WTC11 (cell line): Measurements from ENCODE around the gene ASB3. TPM values are rescaled to one million over a fixed set of nuclear protein-coding genes. Genes with fewer than 3 reads are reported as not detected.

Experiments
- ATAC-seq: fragments of 200-7000 bp; cut with Tn5 transposase; 2 replicates; pipeline ENCODE4 v1.10.0; 2021; ENCODE audit warnings: mild to moderate bottlenecking, moderate library complexity
- CTCF ChIA-PET: fragments of 300-600 bp; sonication (Branson Sonifier 250); formaldehyde crosslinking; loops from one replicate; lab custom pipeline; 2021; ENCODE audit warnings: antibody characterized with exemption; lab: Charles Lee
- POLR2A ChIA-PET: fragments of 350-600 bp; sonication (Branson Sonifier 250); formaldehyde crosslinking; loops from one replicate; lab custom pipeline; 2021; ENCODE audit warnings: antibody characterized with exemption; lab: Charles Lee
- DNase-seq: peaks from one replicate; pipeline ENCODE4 v3.0.0; 2021; ENCODE audit warnings: low spot score
- H3K27ac Mint-ChIP-seq: 2 replicates; pipeline ENCODE4 v1.8.0; 2021; ENCODE audit warnings: mixed read lengths
- H3K27me3 Mint-ChIP-seq: 2 replicates; pipeline ENCODE4 v1.8.0; 2021; ENCODE audit warnings: low read depth, mild to moderate bottlenecking, moderate library complexity, mixed read lengths
- H3K36me3 Mint-ChIP-seq: 2 replicates; pipeline ENCODE4 v1.8.0; 2021; ENCODE audit warnings: mixed read lengths
- H3K4me1 Mint-ChIP-seq: 2 replicates; pipeline ENCODE4 v1.8.0; 2022; ENCODE audit warnings: mixed read lengths
- H3K4me3 Mint-ChIP-seq: 2 replicates; pipeline ENCODE4 v1.8.0; 2021; ENCODE audit warnings: mild to moderate bottlenecking, moderate library complexity, mixed read lengths
- H3K9me3 Mint-ChIP-seq: 2 replicates; pipeline ENCODE4 v1.8.0; 2021; ENCODE audit warnings: mixed read lengths
- GRHL2 ChIP-seq: fragments of 250-450 bp; sonication (Bioruptor Pico); IDR thresholded peaks from 2 replicates; pipeline ENCODE4 v1.8.0; 2022; ENCODE audit warnings: mild to moderate bottlenecking, moderate library complexity; ENCODE audit not compliant: insufficient replicate concordance, severe bottlenecking
- GTF2I ChIP-seq: fragments of 250-450 bp; sonication (Bioruptor Pico); conservative IDR thresholded peaks from 2 replicates; pipeline ENCODE4 v1.4.0; 2021; ENCODE audit warnings: mild to moderate bottlenecking
- JUN ChIP-seq: sonication (generic); formaldehyde crosslinking; IDR thresholded peaks from 2 replicates; pipeline ENCODE4 v1.8.0; 2023; ENCODE audit warnings: mild to moderate bottlenecking, missing genetic modification reagents
- MXD4 ChIP-seq: fragments of 250-450 bp; sonication (Bioruptor Pico); IDR thresholded peaks from 2 replicates; pipeline ENCODE4 v1.8.0; 2021; ENCODE audit warnings: mild to moderate bottlenecking, moderate library complexity, borderline replicate concordance
- MYBL2 ChIP-seq: sonication (generic); formaldehyde crosslinking; IDR thresholded peaks from 2 replicates; pipeline ENCODE4 v1.8.1; 2023; ENCODE audit warnings: mild to moderate bottlenecking, moderate library complexity, missing genetic modification reagents
- TP53 ChIP-seq: sonication (generic); formaldehyde crosslinking; IDR thresholded peaks from 2 replicates; pipeline ENCODE4 v1.8.1; 2023; ENCODE audit warnings: mild to moderate bottlenecking, missing genetic modification reagents
- ZNF121 ChIP-seq: sonication (generic); formaldehyde crosslinking; IDR thresholded peaks from 2 replicates; pipeline ENCODE4 v1.8.0; 2023; ENCODE audit warnings: missing genetic modification reagents
- ZNF232 ChIP-seq: sonication (generic); formaldehyde crosslinking; IDR thresholded peaks from 2 replicates; pipeline ENCODE4 v1.8.0; 2022; ENCODE audit warnings: mild to moderate bottlenecking, missing genetic modification reagents
- ZNF263 ChIP-seq: sonication (generic); formaldehyde crosslinking; IDR thresholded peaks from 2 replicates; pipeline ENCODE4 v1.8.1; 2022; ENCODE audit warnings: low read depth, mild to moderate bottlenecking, moderate library complexity, missing genetic modification reagents
- ZNF281 ChIP-seq: sonication (generic); formaldehyde crosslinking; IDR thresholded peaks from 2 replicates; pipeline ENCODE4 v1.8.0; 2023; ENCODE audit warnings: mild to moderate bottlenecking, missing genetic modification reagents
- ZNF532 ChIP-seq: fragments of 250-450 bp; sonication (Bioruptor Pico); IDR thresholded peaks from 2 replicates; pipeline ENCODE4 v1.9.0; 2021; ENCODE audit warnings: mild to moderate bottlenecking, borderline replicate concordance
- total RNA-seq: library from RNA; stranded (reverse); gene quantifications from 3 replicates; pipeline ENCODE4 v1.2.3, GENCODE V29; 2021
- TF ChIP-seq, protein P1 (sequence below): sonication (generic); formaldehyde crosslinking; conservative IDR thresholded peaks from 2 replicates; pipeline ENCODE4 v1.8.1; 2022; ENCODE audit warnings: mild to moderate bottlenecking, missing genetic modification reagents
- TF ChIP-seq, protein P2 (sequence below): fragments of 250-450 bp; sonication (Bioruptor Pico); IDR thresholded peaks from 2 replicates; pipeline ENCODE4 v1.9.0; 2021; ENCODE audit warnings: moderate library complexity, mild to moderate bottlenecking, inconsistent platforms, borderline replicate concordance
- TF ChIP-seq, protein P3 (sequence below): sonication (generic); formaldehyde crosslinking; IDR thresholded peaks from 2 replicates; pipeline ENCODE4 v1.8.1; 2023; ENCODE audit warnings: mild to moderate bottlenecking, moderate library complexity, missing genetic modification reagents
- TF ChIP-seq, protein P4 (sequence below): fragments of 250-450 bp; sonication (Bioruptor Pico); IDR thresholded peaks from 2 replicates; pipeline ENCODE4 v1.9.0; 2021; ENCODE audit warnings: mild to moderate bottlenecking
- TF ChIP-seq, protein P5 (sequence below): sonication (generic); formaldehyde crosslinking; IDR thresholded peaks from 2 replicates; pipeline ENCODE4 v1.8.1; 2023; ENCODE audit warnings: mild to moderate bottlenecking, missing genetic modification reagents
- TF ChIP-seq, protein P6 (sequence below): sonication (generic); formaldehyde crosslinking; IDR thresholded peaks from 2 replicates; pipeline ENCODE4 v1.8.0; 2022; ENCODE audit warnings: mild to moderate bottlenecking, missing genetic modification reagents
- TF ChIP-seq, protein P7 (sequence below): sonication (generic); formaldehyde crosslinking; IDR thresholded peaks from 2 replicates; pipeline ENCODE4 v1.8.1; 2023; ENCODE audit warnings: mild to moderate bottlenecking, missing genetic modification reagents, borderline replicate concordance

Gene ASB3
- total RNA-seq, 1 experiment from 2014 or later, result 30.2 TPM

- TF ChIP-seq ZNF281 (CRISPR knock-in tag) (no peak), ZNF121 (CRISPR knock-in tag) (no peak), JUN (CRISPR knock-in tag) (no peak), GRHL2 (CRISPR knock-in tag) (no peak), MXD4 (CRISPR knock-in tag) (no peak), GTF2I (CRISPR knock-in tag) (no peak)
- TF ChIP-seq, protein P1, sequence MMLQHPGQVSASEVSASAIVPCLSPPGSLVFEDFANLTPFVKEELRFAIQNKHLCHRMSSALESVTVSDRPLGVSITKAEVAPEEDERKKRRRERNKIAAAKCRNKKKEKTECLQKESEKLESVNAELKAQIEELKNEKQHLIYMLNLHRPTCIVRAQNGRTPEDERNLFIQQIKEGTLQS (CRISPR knock-in tag), result no peak
- TF ChIP-seq, protein P2, sequence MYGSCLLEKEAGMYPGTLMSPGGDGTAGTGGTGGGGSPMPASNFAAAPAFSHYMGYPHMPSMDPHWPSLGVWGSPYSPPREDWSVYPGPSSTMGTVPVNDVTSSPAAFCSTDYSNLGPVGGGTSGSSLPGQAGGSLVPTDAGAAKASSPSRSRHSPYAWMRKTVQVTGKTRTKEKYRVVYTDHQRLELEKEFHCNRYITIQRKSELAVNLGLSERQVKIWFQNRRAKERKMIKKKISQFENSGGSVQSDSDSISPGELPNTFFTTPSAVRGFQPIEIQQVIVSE, result no peak
- TF ChIP-seq, protein P3, sequence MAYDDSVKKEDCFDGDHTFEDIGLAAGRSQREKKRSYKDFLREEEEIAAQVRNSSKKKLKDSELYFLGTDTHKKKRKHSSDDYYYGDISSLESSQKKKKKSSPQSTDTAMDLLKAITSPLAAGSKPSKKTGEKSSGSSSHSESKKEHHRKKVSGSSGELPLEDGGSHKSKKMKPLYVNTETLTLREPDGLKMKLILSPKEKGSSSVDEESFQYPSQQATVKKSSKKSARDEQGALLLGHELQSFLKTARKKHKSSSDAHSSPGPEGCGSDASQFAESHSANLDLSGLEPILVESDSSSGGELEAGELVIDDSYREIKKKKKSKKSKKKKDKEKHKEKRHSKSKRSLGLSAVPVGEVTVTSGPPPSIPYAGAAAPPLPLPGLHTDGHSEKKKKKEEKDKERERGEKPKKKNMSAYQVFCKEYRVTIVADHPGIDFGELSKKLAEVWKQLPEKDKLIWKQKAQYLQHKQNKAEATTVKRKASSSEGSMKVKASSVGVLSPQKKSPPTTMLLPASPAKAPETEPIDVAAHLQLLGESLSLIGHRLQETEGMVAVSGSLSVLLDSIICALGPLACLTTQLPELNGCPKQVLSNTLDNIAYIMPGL (CRISPR knock-in tag), result no peak
Observed at GRCh38 chr2:53755121-53755520, 31.6 kb downstream of the ASB3 start (continued).

DNA sequence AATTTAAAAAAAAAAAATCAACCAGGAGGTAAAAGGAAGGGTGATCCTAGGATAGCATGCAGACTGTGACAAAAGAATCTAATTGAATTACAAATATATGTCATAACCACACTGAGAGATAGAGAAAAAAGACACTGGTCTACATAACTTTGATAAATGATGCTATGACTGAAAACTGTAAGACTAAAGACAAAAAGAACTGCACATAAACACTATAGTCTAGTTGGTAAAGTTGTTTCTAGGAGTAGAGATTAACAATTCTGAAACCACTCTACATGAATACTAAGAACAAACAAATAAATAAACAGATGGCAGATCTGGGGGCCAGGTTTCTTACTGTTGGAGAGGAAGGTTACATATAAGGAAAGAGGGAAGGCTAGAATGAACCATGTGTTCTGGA lies 33.7 kb downstream of the ASB3 start:
- DNase-seq (no peak), ATAC-seq (no peak)
- Mint-ChIP-seq H3K9me3 (no peaks in the 10 kb centered on the region), H3K36me3 (peaks cover 21% of the 10 kb centered on the region), H3K27me3 (no peaks in the 10 kb centered on the region), H3K27ac (peak overlapping the region; percentile 79), H3K4me1 (peaks cover 12% of the 10 kb centered on the region), H3K4me3 (no peak overlapping the region)
- CTCF ChIA-PET, result no interaction called here
- POLR2A ChIA-PET, result no interaction called here
- no peak for TF ChIP-seq TP53 (CRISPR knock-in tag)
- no peak for TF ChIP-seq ZNF232 (CRISPR knock-in tag)
- TF ChIP-seq, protein P4, sequence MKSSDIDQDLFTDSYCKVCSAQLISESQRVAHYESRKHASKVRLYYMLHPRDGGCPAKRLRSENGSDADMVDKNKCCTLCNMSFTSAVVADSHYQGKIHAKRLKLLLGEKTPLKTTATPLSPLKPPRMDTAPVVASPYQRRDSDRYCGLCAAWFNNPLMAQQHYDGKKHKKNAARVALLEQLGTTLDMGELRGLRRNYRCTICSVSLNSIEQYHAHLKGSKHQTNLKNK (CRISPR knock-in tag), result no peak
- no peak for TF ChIP-seq ZNF263 (CRISPR knock-in tag)
- TF ChIP-seq, protein P5, sequence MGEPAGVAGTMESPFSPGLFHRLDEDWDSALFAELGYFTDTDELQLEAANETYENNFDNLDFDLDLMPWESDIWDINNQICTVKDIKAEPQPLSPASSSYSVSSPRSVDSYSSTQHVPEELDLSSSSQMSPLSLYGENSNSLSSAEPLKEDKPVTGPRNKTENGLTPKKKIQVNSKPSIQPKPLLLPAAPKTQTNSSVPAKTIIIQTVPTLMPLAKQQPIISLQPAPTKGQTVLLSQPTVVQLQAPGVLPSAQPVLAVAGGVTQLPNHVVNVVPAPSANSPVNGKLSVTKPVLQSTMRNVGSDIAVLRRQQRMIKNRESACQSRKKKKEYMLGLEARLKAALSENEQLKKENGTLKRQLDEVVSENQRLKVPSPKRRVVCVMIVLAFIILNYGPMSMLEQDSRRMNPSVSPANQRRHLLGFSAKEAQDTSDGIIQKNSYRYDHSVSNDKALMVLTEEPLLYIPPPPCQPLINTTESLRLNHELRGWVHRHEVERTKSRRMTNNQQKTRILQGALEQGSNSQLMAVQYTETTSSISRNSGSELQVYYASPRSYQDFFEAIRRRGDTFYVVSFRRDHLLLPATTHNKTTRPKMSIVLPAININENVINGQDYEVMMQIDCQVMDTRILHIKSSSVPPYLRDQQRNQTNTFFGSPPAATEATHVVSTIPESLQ (CRISPR knock-in tag), result no peak
- TF ChIP-seq ZNF532, result no peak
- TF ChIP-seq MYBL2 (CRISPR knock-in tag), result no peak
- TF ChIP-seq ZNF121 (CRISPR knock-in tag), result no peak
- TF ChIP-seq, protein P6, sequence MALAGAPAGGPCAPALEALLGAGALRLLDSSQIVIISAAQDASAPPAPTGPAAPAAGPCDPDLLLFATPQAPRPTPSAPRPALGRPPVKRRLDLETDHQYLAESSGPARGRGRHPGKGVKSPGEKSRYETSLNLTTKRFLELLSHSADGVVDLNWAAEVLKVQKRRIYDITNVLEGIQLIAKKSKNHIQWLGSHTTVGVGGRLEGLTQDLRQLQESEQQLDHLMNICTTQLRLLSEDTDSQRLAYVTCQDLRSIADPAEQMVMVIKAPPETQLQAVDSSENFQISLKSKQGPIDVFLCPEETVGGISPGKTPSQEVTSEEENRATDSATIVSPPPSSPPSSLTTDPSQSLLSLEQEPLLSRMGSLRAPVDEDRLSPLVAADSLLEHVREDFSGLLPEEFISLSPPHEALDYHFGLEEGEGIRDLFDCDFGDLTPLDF (CRISPR knock-in tag), result no peak
- TF ChIP-seq, protein P7, sequence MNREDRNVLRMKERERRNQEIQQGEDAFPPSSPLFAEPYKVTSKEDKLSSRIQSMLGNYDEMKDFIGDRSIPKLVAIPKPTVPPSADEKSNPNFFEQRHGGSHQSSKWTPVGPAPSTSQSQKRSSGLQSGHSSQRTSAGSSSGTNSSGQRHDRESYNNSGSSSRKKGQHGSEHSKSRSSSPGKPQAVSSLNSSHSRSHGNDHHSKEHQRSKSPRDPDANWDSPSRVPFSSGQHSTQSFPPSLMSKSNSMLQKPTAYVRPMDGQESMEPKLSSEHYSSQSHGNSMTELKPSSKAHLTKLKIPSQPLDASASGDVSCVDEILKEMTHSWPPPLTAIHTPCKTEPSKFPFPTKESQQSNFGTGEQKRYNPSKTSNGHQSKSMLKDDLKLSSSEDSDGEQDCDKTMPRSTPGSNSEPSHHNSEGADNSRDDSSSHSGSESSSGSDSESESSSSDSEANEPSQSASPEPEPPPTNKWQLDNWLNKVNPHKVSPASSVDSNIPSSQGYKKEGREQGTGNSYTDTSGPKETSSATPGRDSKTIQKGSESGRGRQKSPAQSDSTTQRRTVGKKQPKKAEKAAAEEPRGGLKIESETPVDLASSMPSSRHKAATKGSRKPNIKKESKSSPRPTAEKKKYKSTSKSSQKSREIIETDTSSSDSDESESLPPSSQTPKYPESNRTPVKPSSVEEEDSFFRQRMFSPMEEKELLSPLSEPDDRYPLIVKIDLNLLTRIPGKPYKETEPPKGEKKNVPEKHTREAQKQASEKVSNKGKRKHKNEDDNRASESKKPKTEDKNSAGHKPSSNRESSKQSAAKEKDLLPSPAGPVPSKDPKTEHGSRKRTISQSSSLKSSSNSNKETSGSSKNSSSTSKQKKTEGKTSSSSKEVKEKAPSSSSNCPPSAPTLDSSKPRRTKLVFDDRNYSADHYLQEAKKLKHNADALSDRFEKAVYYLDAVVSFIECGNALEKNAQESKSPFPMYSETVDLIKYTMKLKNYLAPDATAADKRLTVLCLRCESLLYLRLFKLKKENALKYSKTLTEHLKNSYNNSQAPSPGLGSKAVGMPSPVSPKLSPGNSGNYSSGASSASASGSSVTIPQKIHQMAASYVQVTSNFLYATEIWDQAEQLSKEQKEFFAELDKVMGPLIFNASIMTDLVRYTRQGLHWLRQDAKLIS (CRISPR knock-in tag), result no peak
